ENCODE results near the gene C11orf65.

DNA sequence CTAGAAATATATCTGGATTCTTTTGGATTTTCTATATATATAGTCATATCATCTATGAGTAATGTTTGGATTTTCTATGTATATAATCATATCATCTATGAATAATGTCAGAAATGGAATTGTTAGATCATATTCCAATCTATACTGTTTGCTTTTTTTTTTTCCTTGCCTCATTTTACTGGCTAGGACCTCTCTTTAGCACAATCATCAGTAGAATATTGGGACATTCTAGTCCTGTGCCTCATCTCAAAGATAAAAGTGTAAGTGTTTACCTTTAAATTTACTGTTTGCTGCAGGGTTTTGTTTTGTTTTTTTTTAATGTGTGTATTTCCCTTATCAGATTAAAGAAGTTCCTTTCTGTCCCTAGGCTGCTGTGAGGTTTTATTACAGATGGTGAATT lies 97.0 kb downstream of the C11orf65 start:
- TF ChIP-seq TAF1 (IDR thresholded peaks at IDR 0.05; ENCODE audit: borderline replicate concordance, low read depth, low read length) (no peak), POLR2A (IDR thresholded peaks at IDR 0.05; ENCODE audit: low read depth, low read length) (no peak), POLR2AphosphoS5 (IDR thresholded peaks at IDR 0.05; ENCODE audit: low read depth, low read length) (no peak)

Data from GM12892 (cell line).